GM21447 (cell line): ENCODE results near the gene NRDE2.
"Not testable (repeated sequence)": the region's sequence is repeated elsewhere in the genome, so short reads cannot be mapped to it uniquely, and the experiment has no call there.

Experiments used
- ATAC-seq: cut with Tn5 transposase; IDR thresholded peaks from one replicate; pipeline ENCODE4 v1.9.1; 2021; ENCODE audit not compliant: unreplicated experiment

The NRDE2 gene

GRCh38 chr14:90274019-90274418 is 57.7 kb downstream of the NRDE2 start:
- no peak for ATAC-seq

GRCh38 chr14:90273532-90273931 is 58.2 kb downstream of the NRDE2 start:
- no peak for ATAC-seq

GRCh38 chr14:90272523-90272922 is 59.2 kb downstream of the NRDE2 start:
- ATAC-seq, result no peak

GRCh38 chr14:90268420-90268819 is 63.3 kb downstream of the NRDE2 start:
- ATAC-seq, result no peak

- ATAC-seq, result no peak
Measured at GRCh38 chr14:90266441-90267154, 65.1 kb downstream of the NRDE2 start.

- ATAC-seq, result peak; percentile 86
Measured at GRCh38 chr14:90263748-90264449, 67.8 kb downstream of the NRDE2 start.

- peak; percentile 94 for ATAC-seq
Measured at GRCh38 chr14:90256354-90257131, 75.2 kb downstream of the NRDE2 start, which contains the start of gene PSMC1. Gene PSMC1, plus strand, starts transcription at chr14:90256553. Its CDS starts 45 bp downstream, at chr14:90256598.

GRCh38 chr14:90255871-90256270 is 75.9 kb downstream of the NRDE2 start:
- no peak for ATAC-seq

- no peak for ATAC-seq
Measured at GRCh38 chr14:90253826-90254225, 77.9 kb downstream of the NRDE2 start.

- ATAC-seq, result no peak
Measured at GRCh38 chr14:90248594-90248993, 83.1 kb downstream of the NRDE2 start.

- ATAC-seq, result not testable (repeated sequence)
Measured at GRCh38 chr14:90247441-90247840, 84.3 kb downstream of the NRDE2 start.

- no peak for ATAC-seq
Measured at GRCh38 chr14:90246936-90247335, 84.8 kb downstream of the NRDE2 start.

GRCh38 chr14:90242444-90242843 is 89.3 kb downstream of the NRDE2 start:
- no peak for ATAC-seq

GRCh38 chr14:90239139-90239538 is 92.6 kb downstream of the NRDE2 start:
- ATAC-seq, result no peak

GRCh38 chr14:90235179-90235976 is 96.4 kb downstream of the NRDE2 start:
- ATAC-seq, result peak; percentile 77

GRCh38 chr14:90229942-90230341 is 101.8 kb downstream of the NRDE2 start:
- not testable (repeated sequence) for ATAC-seq

- ATAC-seq, result no peak
Measured at GRCh38 chr14:90228478-90228877, 103.3 kb downstream of the NRDE2 start.
